GM19238 (cell line): ENCODE results near the gene FERMT2.
A peak's percentile ranks its signal among the peaks of the same experiment; 100 is the strongest.

Source experiments
- DNase-seq: peaks from one replicate; pipeline ENCODE4 v3.0.0; 2011; ENCODE audit warnings: low spot score; ENCODE audit not compliant: insufficient read length

Gene FERMT2, protein sequence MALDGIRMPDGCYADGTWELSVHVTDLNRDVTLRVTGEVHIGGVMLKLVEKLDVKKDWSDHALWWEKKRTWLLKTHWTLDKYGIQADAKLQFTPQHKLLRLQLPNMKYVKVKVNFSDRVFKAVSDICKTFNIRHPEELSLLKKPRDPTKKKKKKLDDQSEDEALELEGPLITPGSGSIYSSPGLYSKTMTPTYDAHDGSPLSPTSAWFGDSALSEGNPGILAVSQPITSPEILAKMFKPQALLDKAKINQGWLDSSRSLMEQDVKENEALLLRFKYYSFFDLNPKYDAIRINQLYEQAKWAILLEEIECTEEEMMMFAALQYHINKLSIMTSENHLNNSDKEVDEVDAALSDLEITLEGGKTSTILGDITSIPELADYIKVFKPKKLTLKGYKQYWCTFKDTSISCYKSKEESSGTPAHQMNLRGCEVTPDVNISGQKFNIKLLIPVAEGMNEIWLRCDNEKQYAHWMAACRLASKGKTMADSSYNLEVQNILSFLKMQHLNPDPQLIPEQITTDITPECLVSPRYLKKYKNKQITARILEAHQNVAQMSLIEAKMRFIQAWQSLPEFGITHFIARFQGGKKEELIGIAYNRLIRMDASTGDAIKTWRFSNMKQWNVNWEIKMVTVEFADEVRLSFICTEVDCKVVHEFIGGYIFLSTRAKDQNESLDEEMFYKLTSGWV

DNA sequence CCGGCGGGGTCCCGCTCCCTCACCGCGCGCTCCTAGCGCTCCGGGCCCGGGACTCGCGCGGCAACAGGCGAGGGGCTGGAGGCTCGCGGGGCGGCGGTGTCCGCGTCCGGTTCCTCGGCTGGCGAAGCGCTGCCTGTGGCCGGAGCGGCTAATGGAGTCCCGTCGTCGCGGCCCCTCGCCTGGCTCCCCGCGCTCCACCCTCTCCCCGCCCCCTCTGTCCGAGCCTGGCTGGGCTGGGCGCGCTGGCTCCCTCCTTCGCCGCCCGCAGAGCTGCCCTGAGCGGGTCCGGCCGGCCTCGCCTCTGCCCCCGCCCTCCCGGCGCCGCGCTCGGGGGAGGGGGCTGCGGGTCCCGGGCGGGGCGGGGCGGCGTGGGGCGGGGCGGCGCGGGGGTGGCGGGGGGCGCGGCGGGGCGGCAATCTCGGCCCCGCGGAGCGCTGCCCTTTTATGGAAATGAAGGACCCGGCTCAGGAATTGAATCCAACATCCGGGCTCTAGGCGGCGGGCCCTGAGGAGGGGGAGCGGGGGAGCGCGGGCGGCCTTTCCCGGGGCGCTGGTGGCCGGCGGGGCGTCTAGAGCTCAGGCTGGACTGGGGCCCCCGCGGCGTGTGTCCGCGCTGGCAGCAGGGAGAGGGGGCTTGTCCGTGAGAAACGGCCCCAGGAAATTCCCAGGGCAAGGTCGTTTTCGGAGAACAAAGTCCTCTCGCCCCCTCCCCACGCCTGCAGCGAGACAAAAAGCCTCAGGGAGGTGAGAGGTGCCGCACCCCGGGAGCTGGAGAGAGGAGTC lies at the start of gene FERMT2:
FERMT2 (minus strand) TSS at position 153 of the 783 bp plus-strand sequence. CDS start 482 bp downstream, outside the sequence.
- peak; percentile 23 for DNase-seq

DNA sequence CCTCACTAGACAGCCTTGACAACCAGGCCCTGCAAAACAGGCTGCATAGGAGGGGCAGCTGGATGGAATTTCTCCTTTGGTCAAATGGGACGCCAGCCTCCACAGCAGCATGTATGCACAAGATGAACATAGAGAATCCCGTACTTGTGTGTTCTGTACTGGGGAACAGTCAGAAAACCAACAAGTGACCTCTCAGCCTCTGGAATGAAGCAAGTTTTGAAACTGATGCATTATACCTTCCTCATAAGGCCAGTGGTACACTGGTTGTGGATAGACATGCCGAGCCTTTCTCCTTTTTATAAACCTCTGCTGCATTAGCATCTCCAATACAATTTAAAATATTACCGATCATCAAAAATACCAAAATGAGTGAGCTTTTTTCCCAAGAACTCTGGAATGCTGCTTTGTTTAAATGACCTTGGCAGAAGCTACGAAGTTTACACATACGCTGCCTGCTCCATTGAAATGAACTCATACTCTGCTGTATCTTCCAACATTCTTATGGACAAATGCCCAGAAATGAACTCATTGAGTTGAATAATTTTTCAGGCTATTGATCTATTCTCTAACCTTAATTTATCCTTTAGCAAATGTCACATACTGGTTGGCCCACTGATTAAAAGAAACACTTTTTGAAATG lies 47.6 kb upstream of the FERMT2 start:
- DNase-seq = no peak

DNA sequence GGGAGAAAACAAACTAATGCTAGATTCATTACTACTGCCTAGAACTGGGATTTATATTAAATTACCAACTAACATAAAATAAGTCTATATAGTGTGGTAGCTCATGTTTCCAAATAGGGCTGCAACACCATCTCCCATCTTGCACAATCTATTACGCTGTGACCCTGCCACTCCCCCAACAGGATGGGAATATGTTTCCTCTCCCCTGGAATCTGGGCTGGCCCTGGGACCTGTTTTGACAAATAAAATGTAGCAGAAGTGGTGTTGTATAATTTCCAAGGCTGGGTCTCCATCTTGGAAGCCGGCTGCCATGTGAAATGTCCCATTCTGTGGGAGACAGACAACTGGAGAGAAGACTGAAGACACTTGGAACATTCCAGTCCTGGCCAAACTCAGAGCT lies 45.6 kb upstream of the FERMT2 start:
- DNase-seq = no peak

DNA sequence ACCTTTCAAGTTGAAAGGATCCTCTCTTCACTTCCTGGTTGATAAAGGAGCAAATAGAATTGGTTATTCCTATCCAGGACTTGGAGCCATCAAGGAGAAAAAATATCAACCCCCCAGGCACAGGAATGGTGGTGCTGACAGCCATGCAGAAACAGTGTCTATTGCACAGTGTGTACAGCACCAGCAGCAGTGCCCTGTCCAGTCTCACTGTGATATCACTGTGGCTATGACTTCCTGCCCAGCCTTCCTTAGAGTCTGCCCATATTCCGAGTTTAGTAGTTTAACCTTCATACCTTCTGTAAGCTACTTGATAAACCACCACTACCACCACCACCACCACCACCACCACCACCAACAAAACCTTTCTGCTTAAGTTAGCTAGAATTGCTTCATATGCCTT lies 45.1 kb upstream of the FERMT2 start:
- DNase-seq = no peak

DNA sequence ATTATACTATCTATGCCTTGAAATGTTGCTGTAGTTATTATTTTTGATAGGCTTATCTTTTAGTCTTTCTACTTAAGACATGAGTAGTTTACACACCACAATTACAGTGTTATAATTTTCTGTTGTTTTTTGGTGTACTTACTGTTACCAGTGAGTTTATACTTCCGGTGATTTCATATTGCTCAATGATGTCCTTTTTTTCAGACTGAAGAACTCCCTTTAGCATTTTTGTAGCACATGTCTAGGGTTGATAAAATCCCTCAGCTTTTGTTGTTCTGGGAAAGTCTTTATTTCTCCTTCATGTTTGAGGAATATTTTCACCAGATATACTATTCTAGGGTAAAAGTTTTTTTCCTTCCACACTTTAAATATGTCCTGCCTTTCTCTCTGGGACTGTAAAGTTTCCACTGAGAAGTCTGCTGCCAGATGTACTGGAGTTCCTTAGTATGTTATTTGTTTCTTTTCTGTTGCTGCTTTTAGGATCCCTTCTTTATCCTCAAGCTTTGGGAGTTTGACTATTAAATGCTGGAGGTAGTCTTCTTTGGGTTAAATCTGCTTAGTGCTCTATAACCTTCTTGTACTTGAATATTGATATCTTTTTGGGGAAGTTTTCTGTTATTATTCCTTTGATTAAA lies 41.5 kb upstream of the FERMT2 start:
- no peak for DNase-seq

DNA sequence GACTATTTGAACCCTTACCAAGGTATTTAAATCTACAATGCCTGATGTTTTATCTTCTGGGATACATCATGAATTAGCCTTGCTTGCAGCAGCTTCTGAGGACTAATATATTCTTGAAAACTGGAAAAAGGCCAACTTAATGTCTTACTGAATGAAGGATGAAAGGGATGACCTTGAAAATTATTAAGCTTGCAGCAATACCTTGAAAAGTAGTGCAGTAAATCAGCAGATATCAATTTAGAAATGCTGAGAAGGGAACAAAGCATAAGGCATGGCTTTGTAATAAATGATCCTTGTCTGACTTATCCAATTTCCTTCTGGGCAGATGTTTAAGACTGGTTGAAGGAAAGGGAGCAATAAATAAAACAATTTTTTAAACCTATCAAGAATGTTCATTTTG lies 37.3 kb upstream of the FERMT2 start:
- DNase-seq = no peak

DNA sequence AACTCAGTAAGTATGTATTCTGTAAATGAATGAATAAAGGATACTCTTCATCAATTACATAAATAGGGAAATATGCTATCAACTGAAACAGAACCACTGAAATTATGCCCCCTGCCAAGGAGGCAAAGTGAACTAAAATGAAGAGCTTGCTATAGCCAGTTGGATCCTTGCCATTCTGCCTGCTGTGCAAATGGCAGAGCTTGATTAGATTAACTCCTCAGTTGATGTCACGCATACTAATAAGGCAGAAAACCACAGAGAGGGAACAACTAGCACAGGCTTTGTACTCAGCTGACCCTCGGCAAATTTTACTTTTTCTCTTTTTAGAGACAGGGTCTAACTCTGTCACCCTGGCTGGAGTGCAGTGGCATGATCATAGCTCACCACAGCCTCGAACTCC lies 36.7 kb upstream of the FERMT2 start:
- no peak for DNase-seq

DNA sequence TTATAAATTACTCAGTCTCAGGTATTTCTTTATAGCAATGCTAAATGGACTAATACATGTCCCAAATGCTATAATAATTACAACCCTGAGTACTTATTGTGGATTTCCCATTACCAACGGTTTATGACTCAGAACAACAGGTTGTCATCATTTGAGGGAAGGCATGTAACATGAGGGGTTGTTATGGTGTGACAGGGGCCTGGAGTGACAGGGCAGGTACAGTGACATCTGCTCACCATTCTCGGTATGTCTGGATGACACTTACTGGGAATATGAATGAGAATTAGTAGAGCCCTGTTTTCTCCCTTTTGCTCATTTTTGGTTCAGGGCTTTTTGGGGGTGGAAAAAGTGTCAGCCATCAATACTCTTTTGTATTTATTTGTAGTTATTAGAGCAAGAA lies 36.2 kb upstream of the FERMT2 start:
- no peak for DNase-seq

DNA sequence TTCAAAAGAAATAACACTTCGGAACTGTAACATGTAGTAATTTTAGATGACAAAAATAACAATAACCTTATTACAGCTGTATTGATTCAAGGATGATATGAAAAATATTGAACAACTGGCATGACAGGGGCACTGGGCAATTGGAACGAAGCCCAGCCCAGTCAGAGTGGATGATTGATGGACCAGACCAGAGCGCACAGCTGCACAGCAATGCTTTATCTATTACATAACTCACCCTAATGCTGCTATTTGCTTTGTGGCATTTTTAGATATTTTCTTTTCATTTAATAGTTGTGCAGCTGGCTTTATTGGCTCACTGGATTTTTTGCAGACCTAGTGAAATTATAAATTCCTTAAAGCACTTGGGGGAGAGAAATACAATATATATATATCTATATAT lies 26.9 kb upstream of the FERMT2 start:
- no peak for DNase-seq

DNA sequence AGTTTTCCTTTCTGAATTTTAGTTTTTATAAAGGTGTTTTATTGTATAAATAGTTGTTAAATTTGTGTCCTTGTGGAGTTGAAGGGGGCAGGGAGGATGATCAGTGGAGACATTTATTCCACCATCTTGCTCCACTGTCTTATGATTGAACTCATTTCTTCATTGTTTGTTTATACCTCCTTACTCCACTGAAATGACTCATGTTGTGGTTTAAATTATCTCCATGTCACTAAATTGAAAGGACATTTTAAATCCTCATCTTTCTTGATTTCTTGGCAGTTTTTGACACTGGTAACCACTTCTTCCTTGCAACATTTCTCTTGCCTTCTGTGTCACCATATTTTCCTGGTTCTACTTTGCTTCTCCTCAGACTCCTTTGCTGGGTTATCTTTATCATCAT lies 23.6 kb upstream of the FERMT2 start:
- no peak for DNase-seq

DNA sequence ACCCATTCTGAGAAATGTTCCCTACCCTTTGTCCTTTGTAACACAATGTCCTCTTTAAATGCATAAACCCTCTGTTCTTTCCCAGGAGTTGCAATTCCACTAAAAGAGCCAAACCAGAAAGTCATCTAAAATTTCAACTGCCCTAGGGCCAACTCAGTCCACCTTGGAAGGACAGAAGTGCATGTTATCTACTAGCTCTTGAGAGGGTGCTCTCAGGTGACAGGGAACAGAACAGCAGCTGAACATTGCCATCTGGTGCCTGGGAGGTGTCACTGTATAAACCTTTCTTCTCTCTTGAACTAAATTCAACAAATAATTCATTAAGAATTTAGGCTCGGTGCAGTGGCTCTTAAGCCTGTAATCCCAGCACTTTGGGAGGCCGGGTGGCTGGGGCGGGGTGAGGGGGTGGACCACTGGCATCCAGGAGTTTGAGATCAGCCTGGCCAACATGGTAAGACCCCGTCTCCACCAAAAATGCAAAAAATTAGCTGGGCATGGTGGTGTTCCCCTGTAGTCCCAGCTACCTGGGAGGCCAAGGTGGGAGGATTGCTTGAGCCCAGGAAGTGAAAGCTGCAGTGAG lies 10.3 kb upstream of the FERMT2 start:
- DNase-seq = no peak

DNA sequence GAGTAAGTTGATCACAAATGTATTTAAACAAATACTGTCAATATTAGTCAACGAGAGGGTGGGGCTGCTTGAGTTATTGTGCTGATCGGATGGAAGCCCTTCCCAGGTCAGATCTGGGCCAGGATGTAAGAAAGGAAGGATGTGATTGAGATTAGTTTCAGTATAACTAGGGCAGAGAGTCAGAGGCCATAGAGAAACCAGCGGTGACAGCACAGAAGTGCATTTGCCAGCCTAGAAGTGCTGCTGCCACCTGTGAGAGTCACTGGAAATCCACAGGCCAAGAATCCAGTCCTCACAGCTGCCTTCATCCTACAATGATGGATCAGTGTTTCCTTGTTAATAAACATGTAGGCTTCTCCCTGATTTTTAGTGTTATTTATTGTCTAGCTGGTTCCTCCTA lies 9.8 kb upstream of the FERMT2 start:
- DNase-seq = no peak

DNA sequence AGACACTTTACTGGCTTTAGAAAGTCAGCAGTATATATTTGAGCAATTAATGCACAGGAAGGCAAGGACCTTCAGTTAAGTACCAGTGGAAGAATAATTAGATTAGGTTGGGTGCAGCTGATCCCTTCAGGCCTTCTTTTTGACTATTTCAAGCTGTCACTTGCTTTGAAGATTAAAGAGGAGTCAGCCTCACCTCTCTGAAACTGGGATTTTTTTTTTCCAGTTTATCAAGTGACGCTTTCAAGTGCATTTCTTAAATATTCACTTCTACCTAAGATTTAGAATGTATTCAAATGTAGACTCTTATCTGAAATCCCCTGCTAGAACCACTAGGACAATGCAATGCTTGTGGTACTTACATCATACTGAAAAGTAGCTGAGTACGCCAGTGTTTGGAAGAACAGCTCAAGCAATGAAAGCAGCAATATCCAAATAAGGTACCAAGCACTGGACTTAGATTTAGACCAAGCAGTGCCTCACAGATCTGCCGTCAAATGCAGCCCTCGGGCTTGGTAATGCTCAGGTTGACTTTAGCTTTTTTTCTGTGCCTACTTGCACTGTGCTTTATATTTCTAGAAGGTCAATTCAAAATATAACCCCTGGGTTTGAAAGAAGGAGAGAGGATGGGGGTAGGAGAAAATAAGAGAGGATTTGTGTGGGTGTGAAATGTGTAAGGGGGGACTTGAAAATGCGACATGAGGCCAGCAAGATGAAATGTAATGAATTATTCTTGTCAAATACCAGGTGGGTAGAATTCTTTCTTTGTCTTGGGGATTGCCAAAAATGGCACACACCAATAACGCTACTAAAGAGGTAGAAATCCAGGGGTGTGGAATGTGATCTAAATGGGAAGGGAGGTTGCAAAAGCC lies 3.7 kb upstream of the FERMT2 start:
- no peak for DNase-seq

DNA sequence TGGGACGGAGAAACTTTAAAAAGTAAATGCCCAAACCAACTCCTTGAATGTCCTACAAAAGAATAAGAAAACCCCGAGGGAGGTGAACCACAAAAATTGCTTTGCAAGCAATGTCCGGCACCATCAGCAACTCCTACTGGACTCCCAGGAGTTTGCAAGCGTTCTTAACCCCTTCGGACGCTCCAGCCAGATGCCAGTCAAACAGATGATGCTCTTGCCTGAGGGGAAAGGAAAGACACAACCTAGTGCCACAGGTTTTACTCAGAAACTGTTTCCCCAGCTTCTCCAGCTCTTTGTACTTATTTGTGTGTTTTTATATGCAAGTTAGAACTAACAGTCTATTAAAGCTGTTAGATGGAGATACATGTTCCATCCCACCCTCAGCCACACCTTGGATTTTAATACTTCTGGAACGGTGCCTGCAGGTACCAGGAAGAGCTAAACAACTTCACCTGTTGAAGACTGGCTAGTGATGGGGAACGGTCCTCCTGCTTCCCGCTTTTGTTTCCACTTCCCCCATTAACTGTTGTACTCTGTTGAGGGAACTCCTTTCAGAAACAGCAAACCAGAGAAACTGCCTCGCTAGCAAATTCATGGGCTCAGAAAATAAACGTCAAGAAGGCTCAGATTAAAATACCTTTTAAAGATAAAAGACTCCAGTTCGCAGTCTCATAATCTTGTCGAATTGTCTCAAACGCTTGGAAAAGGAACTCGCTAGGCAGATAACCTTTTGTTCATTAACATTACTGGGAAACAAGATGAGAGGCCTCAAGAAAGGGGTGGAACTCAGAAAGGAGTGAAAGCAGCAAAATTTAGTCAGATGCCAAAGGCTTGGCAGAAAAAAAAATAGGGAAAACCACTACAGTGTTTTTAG lies 1.1 kb upstream of the FERMT2 start:
- DNase-seq = no peak

DNA sequence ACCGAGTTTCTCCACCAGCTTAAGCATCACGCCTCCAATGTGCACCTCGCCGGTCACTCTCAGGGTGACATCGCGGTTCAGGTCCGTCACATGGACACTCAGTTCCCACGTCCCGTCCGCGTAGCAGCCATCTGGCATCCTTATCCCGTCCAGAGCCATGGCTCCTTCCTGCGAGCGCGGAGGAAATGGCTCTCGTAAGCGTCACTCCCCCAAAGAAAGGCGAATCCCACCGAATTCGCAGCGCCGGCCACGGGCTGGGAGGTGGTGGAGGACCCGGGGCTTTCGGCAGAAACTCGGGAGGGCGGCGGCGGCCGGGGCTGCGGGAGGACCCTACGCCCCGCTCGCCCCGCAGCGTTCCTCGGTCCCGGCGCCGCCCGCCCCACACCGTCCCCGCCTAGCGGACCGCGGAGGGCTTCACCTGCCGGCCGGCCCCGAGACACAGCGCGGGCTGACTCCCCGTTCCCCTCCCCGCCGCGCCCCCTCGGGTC lies 396 bp downstream of the FERMT2 start:
- peak; percentile 14 for DNase-seq

DNA sequence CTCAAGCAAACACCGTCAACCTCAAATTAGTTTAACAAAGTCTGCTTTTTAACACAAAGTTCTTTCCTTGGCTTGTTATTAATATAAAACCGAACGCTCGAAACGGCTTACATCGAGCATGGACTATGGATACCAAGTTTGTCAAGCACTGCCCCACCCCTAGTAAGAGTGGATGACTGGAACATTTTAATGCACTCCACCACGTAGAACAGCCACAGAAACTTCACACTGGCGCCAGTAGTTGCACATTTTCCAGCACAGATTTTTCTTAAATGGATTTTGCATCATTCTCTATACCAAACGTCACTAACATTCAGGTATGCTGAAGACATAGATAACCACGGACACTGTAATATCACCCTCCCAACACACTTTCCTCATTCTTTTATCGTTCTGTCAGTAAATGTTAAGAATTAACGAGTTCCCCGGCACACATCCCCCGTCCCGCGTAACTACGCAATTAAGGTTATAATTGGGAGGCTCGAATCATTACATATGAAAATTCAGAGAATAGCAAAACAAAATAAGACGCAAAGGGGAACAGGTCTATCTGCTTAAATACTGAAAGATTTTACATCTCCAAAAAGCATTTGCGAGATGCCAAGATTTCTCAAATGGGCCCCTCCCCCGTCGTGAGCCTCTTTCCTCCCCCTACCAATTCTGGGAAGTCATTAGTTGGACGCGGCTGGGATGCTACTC lies 990 bp downstream of the FERMT2 start:
- no peak for DNase-seq

DNA sequence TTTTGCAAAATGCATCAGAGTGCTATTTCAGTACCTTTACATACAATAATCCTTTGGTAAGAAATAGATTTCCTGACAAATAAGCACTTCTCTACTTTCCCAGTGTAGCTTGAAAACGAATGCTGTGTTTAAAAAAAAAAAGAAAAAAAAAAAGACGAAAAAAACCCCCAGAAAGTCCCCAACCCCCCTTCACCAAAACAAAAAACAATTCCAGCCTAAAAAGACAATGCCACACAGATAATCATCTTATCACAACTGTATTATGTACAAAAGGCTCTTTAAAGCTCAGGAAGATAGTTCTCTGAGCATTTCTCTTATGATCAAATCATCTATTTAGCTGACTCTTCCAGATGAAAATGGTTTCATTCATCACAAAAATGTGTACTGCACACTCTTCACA lies 1.6 kb downstream of the FERMT2 start:
- DNase-seq = no peak

DNA sequence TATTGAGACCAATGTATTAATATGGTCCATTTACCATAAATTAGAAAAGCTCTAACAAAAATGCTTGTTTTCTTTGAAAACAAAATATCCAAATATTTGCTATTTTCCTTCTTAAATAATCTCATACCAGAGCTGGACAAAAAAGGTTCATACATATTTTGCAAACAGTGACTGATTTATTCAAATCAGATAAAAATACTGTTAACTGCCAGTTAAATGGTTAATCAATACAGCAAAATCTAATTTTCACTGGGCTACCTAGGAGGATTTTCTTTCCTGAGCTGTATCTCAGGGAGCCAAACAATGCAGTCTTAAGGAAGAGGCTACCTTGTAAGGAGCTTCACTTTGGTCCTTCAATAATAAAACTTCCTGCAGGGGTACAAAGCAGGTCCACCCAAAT lies 2.0 kb downstream of the FERMT2 start:
- no peak for DNase-seq
